Lower leg skin (tissue), 4 donors: ENCODE results near the gene RIPPLY3. TPM values are rescaled to one million over a fixed set of nuclear protein-coding genes. Genes with fewer than 3 reads are reported as not detected.

Experiments used
- DNase-seq, 2 donors: peaks; one replicate each; pipeline ENCODE4 v3.0.0-alpha.2; 2019; ENCODE audit warnings: low spot score in 2 of 2
- H3K4me3 ChIP-seq: fragments of 200-600 bp; sonication (generic); 2 replicates; pipeline ENCODE4 v1.5.1; 2017; ENCODE audit warnings: mild to moderate bottlenecking, low read depth; ENCODE audit not compliant: poor library complexity, severe bottlenecking
- POLR2A ChIP-seq, 2 donors: fragments of 450-650 bp; IDR thresholded peaks; one replicate each; pipeline ENCODE4 v1.6.1; 2016 to 2017; ENCODE audit warnings: antibody characterized with exemption in 2 of 2, mild to moderate bottlenecking in 1 of 2, moderate library complexity in 1 of 2
- WGBS, 2 donors: methylation state at CpG; one replicate each; pipeline ENCODE4 v1.1.5; 2018; 5-methylcytosine and 5-hydroxymethylcytosine counted together
- intact Hi-C: fragments of 100-400 bp; cut with DNase I; formaldehyde crosslinking; loops from one replicate; pipeline ENCODE4 v1.15.0; 2023; ENCODE audit warnings: low total_unique reads
- total RNA-seq, 4 donors: library from RNA; depleted of rRNA; stranded (reverse); fragments of >200 nt; gene quantifications; one replicate each; pipeline ENCODE4 v1.1.0, GENCODE V29; 2016
- TF ChIP-seq, protein P1 (sequence below), 3 donors: fragments of 450-650 bp; IDR thresholded peaks; one replicate each; pipeline ENCODE4 v1.5.1; 2016; ENCODE audit warnings: antibody characterized with exemption in 3 of 3, mild to moderate bottlenecking in 3 of 3, moderate library complexity in 2 of 3

RIPPLY3 gene
- total RNA-seq, 4 donors from 2014 or later: not detected

DNA sequence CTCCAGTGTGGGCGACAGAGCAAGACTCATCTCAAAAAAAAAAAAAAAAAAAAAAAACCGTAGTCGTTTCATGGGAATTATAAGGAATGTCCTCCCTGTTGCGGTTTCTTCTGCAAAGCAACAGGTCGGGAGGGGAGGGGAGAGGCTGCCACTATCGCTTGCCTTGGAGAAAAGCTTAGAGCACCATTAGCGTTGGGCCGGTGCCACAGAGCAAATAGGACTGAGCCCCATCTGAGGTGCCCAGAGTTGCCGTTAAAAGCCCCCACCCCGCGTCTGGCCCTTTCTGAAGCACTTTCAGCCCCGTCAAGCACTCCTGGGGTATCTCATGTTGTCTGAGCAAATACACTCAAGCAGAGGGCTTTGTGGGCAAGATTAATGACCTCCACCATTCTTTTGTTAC lies 2.2 kb downstream of the RIPPLY3 start:
- DNase-seq: peak in 1 of 2 donors; percentile 71
- WGBS, 2 donors: 81 to 91% methylated on average over 12 of the region's 12 CpGs
- no peak overlapping the region for H3K4me3 ChIP-seq
- intact Hi-C loops: no loop called here
- TF ChIP-seq, protein P1, sequence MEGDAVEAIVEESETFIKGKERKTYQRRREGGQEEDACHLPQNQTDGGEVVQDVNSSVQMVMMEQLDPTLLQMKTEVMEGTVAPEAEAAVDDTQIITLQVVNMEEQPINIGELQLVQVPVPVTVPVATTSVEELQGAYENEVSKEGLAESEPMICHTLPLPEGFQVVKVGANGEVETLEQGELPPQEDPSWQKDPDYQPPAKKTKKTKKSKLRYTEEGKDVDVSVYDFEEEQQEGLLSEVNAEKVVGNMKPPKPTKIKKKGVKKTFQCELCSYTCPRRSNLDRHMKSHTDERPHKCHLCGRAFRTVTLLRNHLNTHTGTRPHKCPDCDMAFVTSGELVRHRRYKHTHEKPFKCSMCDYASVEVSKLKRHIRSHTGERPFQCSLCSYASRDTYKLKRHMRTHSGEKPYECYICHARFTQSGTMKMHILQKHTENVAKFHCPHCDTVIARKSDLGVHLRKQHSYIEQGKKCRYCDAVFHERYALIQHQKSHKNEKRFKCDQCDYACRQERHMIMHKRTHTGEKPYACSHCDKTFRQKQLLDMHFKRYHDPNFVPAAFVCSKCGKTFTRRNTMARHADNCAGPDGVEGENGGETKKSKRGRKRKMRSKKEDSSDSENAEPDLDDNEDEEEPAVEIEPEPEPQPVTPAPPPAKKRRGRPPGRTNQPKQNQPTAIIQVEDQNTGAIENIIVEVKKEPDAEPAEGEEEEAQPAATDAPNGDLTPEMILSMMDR (IDR thresholded peaks at IDR 0.05): no peak
- TF ChIP-seq POLR2A (IDR thresholded peaks at IDR 0.05): no peak

GRCh38 chr21:37009740-37010341 lies 3.3 kb downstream of the RIPPLY3 start:
- TF ChIP-seq, protein P1 (IDR thresholded peaks at IDR 0.05): peak in 1 of 3 donors; percentile 66
- TF ChIP-seq POLR2A (IDR thresholded peaks at IDR 0.05): no peak
- intact Hi-C loops: loop anchor here (10.0 kb wide), 1 partner anchor 505 kb away; no protein-coding TSS in a partner anchor
- DNase-seq: peak; percentile 55 to 94
- WGBS, 2 donors: 15% methylated on average over 30 of the region's 30 CpGs
- H3K4me3 ChIP-seq: no peak overlapping the region

DNA sequence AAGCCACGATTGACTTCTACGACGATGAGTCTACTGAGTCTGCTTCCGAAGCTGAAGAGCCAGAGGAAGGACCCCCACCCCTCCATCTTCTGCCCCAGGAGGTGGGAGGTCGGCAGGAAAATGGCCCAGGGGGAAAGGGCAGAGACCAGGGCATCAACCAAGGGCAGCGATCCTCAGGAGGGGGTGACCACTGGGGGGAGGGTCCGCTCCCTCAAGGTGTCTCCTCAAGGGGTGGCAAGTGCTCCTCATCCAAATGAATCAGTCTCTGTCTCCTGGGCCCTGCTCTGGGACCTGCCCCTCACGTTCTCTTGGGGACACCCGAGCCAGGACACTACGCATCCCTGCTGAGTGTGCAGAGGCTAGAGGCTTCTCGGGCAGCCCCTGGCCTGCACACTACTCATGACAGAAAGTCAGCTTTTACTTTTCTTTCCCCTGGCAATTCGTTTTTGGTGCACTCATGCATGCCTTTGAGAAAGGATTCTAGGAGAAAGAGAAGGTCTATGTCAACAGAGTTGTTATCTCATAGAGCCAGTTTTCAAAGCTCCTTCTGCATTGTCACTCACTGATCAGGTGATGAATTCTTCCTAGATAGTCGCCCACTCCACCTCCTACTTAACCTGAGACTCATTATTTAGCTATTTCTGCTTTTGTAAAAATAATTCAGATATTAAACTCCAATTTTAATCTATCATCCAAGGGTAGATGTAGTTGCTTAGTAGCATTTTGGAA lies 11.6 kb downstream of the RIPPLY3 start:
- 83 to 84% methylated on average over 11 to 13 of the region's 13 CpGs for WGBS, 2 donors
- TF ChIP-seq, protein P1 (IDR thresholded peaks at IDR 0.05): no peak
- TF ChIP-seq POLR2A (IDR thresholded peaks at IDR 0.05): no peak
- H3K4me3 ChIP-seq: no peak overlapping the region
- DNase-seq: peak in 1 of 2 donors; percentile 72
- intact Hi-C loops: loop anchor here (10.0 kb wide), 1 partner anchor 513 kb away; no protein-coding TSS in a partner anchor

GRCh38 chr21:37026499-37026898 lies 20.0 kb downstream of the RIPPLY3 start:
- 30% methylated on average over 4 of the region's 4 CpGs for WGBS, 2 donors
- no peak overlapping the region for H3K4me3 ChIP-seq
- DNase-seq: no peak
- intact Hi-C loops: no loop called here
- TF ChIP-seq, protein P1 (IDR thresholded peaks at IDR 0.05): no peak
- no peak for TF ChIP-seq POLR2A (IDR thresholded peaks at IDR 0.05)

DNA sequence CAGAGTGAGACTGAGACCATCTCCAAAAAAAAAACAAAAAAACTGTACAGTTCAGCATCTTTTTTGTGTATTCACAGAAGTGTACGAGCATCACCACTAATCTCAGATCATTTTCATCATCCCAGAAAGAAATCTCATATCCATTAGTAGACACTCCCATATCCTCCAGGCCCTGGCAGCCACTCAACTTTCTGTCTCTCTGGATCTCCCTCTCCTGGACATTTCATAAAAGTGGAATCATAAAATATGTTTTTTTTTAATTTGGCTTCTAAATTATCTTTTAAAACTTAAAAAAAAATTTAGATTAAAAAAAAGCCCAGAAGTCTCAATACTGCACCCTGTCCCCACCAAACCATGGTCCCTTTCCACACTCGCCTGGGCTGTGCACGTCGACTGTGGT lies 22.1 kb downstream of the RIPPLY3 start:
- whole genome bisulfite sequencing, 2 donors: 69 to 72% methylated on average over 4 of the region's 4 CpGs
- intact Hi-C loops: no loop called here
- DNase-seq: no peak
- no peak for TF ChIP-seq POLR2A (IDR thresholded peaks at IDR 0.05)
- TF ChIP-seq, protein P1 (IDR thresholded peaks at IDR 0.05): no peak
- H3K4me3 ChIP-seq: no peak overlapping the region
